Gastrocnemius medialis (tissue), 4 donors: ENCODE data around the gene BEX1. TPM values are rescaled to one million over a fixed set of nuclear protein-coding genes. Genes with fewer than 3 reads are reported as not detected.
"Not testable (repeated sequence)": the region's sequence is repeated elsewhere in the genome, so short reads cannot be mapped to it uniquely, and the experiment has no call there.

ENCODE experiments used
- ATAC-seq, 2 donors: fragments of 150-250 bp; one replicate each; pipeline ENCODE4 v1.9.1; 2016
- DNase-seq, 2 donors: peaks; one replicate each; pipeline ENCODE4 v3.0.0-alpha.2; 2019
- H3K27ac ChIP-seq, 4 donors: fragments of 200-600 bp; sonication (generic); 1 replicate in 1 of 4; 2 replicates in 3 of 4; pipeline ENCODE4 v1.5.1; 2016 to 2018; ENCODE audit warnings: mild to moderate bottlenecking in 2 of 4, moderate library complexity in 1 of 4
- H3K27me3 ChIP-seq, 3 donors: fragments of 200-600 bp; sonication (generic) in 2 of 3; 1 replicate in 1 of 3; 2 replicates in 2 of 3; pipeline versions ENCODE4 v1.5.1 to v1.6.0; 2016 to 2019; ENCODE audit warnings: mild to moderate bottlenecking in 1 of 3, moderate library complexity in 1 of 3
- H3K36me3 ChIP-seq, 2 donors: fragments of 200-600 bp; sonication (generic) in 1 of 2; one replicate each; pipeline ENCODE4 v1.5.1; 2017 to 2018
- H3K4me1 ChIP-seq, 2 donors: fragments of 200-600 bp; sonication (generic) in 1 of 2; one replicate each; pipeline ENCODE4 v1.5.1; 2016 to 2017; ENCODE audit warnings: mild to moderate bottlenecking in 2 of 2
- H3K4me3 ChIP-seq, 4 donors: fragments of 200-600 bp; sonication (generic) in 3 of 4; 1 replicate in 1 of 4; 2 replicates in 3 of 4; pipeline ENCODE4 v1.5.1; 2016 to 2019; ENCODE audit warnings: mild to moderate bottlenecking in 2 of 4
- H3K9me3 ChIP-seq, 3 donors: fragments of 200-600 bp; sonication (generic) in 2 of 3; 1 replicate in 1 of 3; 2 replicates in 2 of 3; pipeline ENCODE4 v1.5.1; 2016 to 2019
- POLR2A ChIP-seq, 2 donors: fragments of 450-650 bp; IDR thresholded peaks; one replicate each; pipeline ENCODE4 v1.6.1; 2017; ENCODE audit warnings: antibody characterized with exemption in 2 of 2, mild to moderate bottlenecking in 2 of 2, moderate library complexity in 2 of 2
- in situ Hi-C, 4 donors: fragments of 200-750 bp; cut with MboI; loops; one replicate each; pipeline versions ENCODE4 v1.15.0 to v1.8.0; 2017; ENCODE audit warnings: low sequenced_read_pairs in 4 of 4
- intact Hi-C: fragments of 100-400 bp; cut with DNase I; formaldehyde crosslinking; loops from one replicate; pipeline ENCODE4 v1.15.1; 2023; ENCODE audit warnings: low total_unique reads
- total RNA-seq, 4 donors: library from RNA; depleted of rRNA; stranded (reverse); fragments of >200 nt; gene quantifications; one replicate each; pipeline versions ENCODE4 v1.1.0 to v1.2.3, GENCODE V29; 2016
- TF ChIP-seq, protein P1 (sequence below), 5 experiments: fragments of 450-650 bp in 3 of 5; fragments of 200-600 bp in 2 of 5; sonication (generic) in 2 of 5; IDR thresholded peaks in 4 of 5; conservative IDR thresholded peaks in 1 of 5; 1 replicate in 4 of 5; 2 replicates in 1 of 5; pipeline ENCODE4 v1.5.1; 2016 to 2019; ENCODE audit warnings: antibody characterized with exemption in 5 of 5, mild to moderate bottlenecking in 3 of 5, moderate library complexity in 3 of 5

BEX1 gene
- total RNA-seq, 4 donors from 2014 or later: not detected

DNA sequence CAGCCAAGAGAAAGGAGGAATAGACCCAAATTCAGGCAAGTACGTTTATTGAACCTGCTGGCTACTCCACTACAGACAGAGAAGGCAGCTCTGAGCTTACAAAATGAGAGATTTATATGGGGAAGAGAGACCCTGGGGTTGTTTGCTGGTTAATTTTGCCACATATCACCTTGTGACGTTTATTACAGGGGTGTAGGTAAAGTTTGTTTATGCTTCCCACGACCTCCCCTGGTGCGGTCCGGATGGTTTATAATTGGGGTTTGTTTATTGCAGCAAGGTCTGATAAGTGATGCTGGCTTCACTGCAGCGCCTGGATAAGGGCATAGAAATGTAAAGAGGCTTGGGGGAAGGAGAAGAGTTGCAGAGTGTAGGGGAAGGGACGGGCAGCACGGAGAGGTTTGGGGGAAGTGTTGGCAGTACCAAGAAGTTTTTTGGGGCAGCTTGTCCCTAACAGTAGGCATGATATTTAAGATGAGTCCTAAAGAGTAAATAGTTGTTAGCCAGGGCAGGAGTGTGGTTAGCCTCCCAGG, 12.6 kb downstream of the BEX1 start:
- Histone ChIP-seq H3K4me3 (no peak overlapping the region), H3K9me3 (no peaks in the 10 kb centered on the region), H3K27ac (no peak overlapping the region), H3K27me3 (peaks cover 0 to 8% (median 0%) of the 10 kb centered on the region in 3 donors), H3K36me3 (no peaks in the 10 kb centered on the region), H3K4me1 (no peaks in the 10 kb centered on the region)
- in situ Hi-C loops (loop anchor here in 1 of 4 donors (25.0 kb wide), 1 partner anchor 111 kb away; no protein-coding TSS in a partner anchor), intact Hi-C loops (no loop called here)
- ATAC-seq: no peak
- DNase-seq: no peak
- no peak for TF ChIP-seq POLR2A (IDR thresholded peaks at IDR 0.05)
- TF ChIP-seq, protein P1, sequence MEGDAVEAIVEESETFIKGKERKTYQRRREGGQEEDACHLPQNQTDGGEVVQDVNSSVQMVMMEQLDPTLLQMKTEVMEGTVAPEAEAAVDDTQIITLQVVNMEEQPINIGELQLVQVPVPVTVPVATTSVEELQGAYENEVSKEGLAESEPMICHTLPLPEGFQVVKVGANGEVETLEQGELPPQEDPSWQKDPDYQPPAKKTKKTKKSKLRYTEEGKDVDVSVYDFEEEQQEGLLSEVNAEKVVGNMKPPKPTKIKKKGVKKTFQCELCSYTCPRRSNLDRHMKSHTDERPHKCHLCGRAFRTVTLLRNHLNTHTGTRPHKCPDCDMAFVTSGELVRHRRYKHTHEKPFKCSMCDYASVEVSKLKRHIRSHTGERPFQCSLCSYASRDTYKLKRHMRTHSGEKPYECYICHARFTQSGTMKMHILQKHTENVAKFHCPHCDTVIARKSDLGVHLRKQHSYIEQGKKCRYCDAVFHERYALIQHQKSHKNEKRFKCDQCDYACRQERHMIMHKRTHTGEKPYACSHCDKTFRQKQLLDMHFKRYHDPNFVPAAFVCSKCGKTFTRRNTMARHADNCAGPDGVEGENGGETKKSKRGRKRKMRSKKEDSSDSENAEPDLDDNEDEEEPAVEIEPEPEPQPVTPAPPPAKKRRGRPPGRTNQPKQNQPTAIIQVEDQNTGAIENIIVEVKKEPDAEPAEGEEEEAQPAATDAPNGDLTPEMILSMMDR (IDR thresholded peaks at IDR 0.05 in 4 of 5, conservative IDR thresholded peaks at IDR 0.05 in 1 of 5): no peak

DNA sequence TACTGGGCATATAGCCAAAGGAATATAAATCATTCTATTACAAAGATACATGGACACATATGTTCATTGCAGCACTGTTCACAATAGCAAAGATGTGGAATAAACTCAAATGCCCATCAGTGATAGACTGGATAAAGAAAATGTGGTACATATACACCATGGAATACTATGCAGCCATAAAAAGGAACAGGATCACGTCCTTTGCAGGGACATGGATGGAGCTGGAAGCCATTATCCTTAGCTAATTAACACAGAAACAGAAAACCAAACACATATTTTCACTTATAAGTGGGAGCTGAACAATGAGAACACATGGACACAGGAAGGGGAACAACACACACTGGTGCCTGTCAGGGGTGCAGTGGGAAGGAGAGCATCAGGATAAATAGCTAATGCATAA, 30.6 kb downstream of the BEX1 start:
- H3K4me3 ChIP-seq, in situ Hi-C loops, DNase-seq, H3K27ac ChIP-seq, intact Hi-C loops, H3K4me1 ChIP-seq, H3K36me3 ChIP-seq, H3K9me3 ChIP-seq, ATAC-seq, H3K27me3 ChIP-seq: not testable (repeated sequence)

- no peak for TF ChIP-seq POLR2A (IDR thresholded peaks at IDR 0.05)
- TF ChIP-seq, protein P1 (IDR thresholded peaks at IDR 0.05 in 4 of 5, conservative IDR thresholded peaks at IDR 0.05 in 1 of 5): no peak
- no peaks in the 10 kb centered on the region for H3K27me3 ChIP-seq
- H3K36me3 ChIP-seq: no peaks in the 10 kb centered on the region
- intact Hi-C loops (no loop called here), in situ Hi-C loops (no loop called here)
- no peaks in the 10 kb centered on the region for H3K9me3 ChIP-seq
- DNase-seq: no peak
- no peaks in the 10 kb centered on the region for H3K4me1 ChIP-seq
- H3K27ac ChIP-seq: no peak overlapping the region
- no peak overlapping the region for H3K4me3 ChIP-seq
- ATAC-seq: no peak
Measured at GRCh38 chrX:103017542-103017941, 46.4 kb downstream of the BEX1 start.

GRCh38 chrX:103012945-103013344, 51.0 kb downstream of the BEX1 start:
- intact Hi-C loops: no loop called here
- Histone ChIP-seq H3K36me3 (no peaks in the 10 kb centered on the region), H3K4me1 (no peaks in the 10 kb centered on the region), H3K27me3 (no peaks in the 10 kb centered on the region), H3K9me3 (no peaks in the 10 kb centered on the region), H3K27ac (no peak overlapping the region), H3K4me3 (no peak overlapping the region)
- no peak for TF ChIP-seq POLR2A (IDR thresholded peaks at IDR 0.05)
- TF ChIP-seq, protein P1 (IDR thresholded peaks at IDR 0.05 in 4 of 5, conservative IDR thresholded peaks at IDR 0.05 in 1 of 5): no peak
- DNase-seq (no peak), ATAC-seq (no peak)
- in situ Hi-C loops: no loop called here

Other genes with a start within 250 kb of the BEX1 start
- under 1 TPM in 1 of 4 donors, not detected in 3; 0.97 TPM for gene RAB40AL, start 126.9 kb downstream of the BEX1 start, total RNA-seq
- gene NXF3, start 29.0 kb upstream of the BEX1 start, total RNA-seq: 1 to 10 TPM in 1 of 4 donors, not detected in 3; 1.2 TPM
- gene BEX4, start 150.9 kb upstream of the BEX1 start, total RNA-seq: 1 to 10 TPM in 3 of 4 donors, under 1 TPM in 1; 0.36 to 6.6 (median 5.0) TPM
- 10 to 100 TPM in 3 of 4 donors, 1 to 10 TPM in 1; 9.2 to 10.6 (median 10.2) TPM for gene TCEAL8, start 191.0 kb upstream of the BEX1 start, total RNA-seq
- not detected for gene TCEAL5, start 212.6 kb upstream of the BEX1 start, total RNA-seq
- 1 to 10 TPM in 2 of 4 donors, under 1 TPM in 2; 0.42 to 1.5 (median 0.90) TPM for gene BEX2, start 246.8 kb upstream of the BEX1 start, total RNA-seq